Common myeloid progenitor, CD34-positive (primary cell): ENCODE results near the gene PTP4A1.
"Not testable (repeated sequence)": the region's sequence is repeated elsewhere in the genome, so short reads cannot be mapped to it uniquely, and the experiment has no call there.

Experiments
- CTCF ChIA-PET: fragments of 350-600 bp; sonication (Branson Sonifier 250); formaldehyde crosslinking; loops from one replicate; lab custom pipeline; 2021; ENCODE audit warnings: antibody characterized with exemption; lab: Charles Lee
- POLR2A ChIA-PET: fragments of 350-600 bp; sonication (Branson Sonifier 250); formaldehyde crosslinking; loops from one replicate; lab custom pipeline; 2021; ENCODE audit warnings: antibody characterized with exemption; lab: Charles Lee
- DNase-seq, 3 donors: peaks; one replicate each; pipeline versions ENCODE4 v3.0.0 to v3.0.0-alpha.2; 2013
- H3K27ac ChIP-seq, 2 experiments: 1 replicate in 1 of 2; 2 replicates in 1 of 2; pipeline ENCODE4 v1.7.0; 2013; ENCODE audit warnings: inconsistent platforms in 2 of 2, low read length in 2 of 2, mild to moderate bottlenecking in 2 of 2, low read depth in 1 of 2, moderate library complexity in 1 of 2; ENCODE audit not compliant: severe bottlenecking in 2 of 2, insufficient read depth in 1 of 2, poor library complexity in 1 of 2
- H3K27me3 ChIP-seq, 5 experiments: replicated peaks in 2 of 5; 1 replicate in 3 of 5; 2 replicates in 2 of 5; pipeline versions ENCODE4 v1.6.1 to v1.7.0; 2013; ENCODE audit warnings: low read length in 4 of 5, mild to moderate bottlenecking in 2 of 5, moderate library complexity in 2 of 5, inconsistent platforms in 1 of 5; ENCODE audit not compliant: insufficient read depth in 5 of 5, control insufficient read depth in 4 of 5
- H3K36me3 ChIP-seq, 4 experiments: 1 replicate in 2 of 4; 2 replicates in 2 of 4; pipeline versions ENCODE4 v1.6.1 to v1.7.0; 2013; ENCODE audit warnings: low read length in 3 of 4, control low read depth in 1 of 4, mild to moderate bottlenecking in 1 of 4; ENCODE audit not compliant: control insufficient read depth in 4 of 4, insufficient read depth in 4 of 4
- H3K4me1 ChIP-seq, 4 experiments: 1 replicate in 3 of 4; 2 replicates in 1 of 4; pipeline versions ENCODE4 v1.6.1 to v1.7.1; 2013; ENCODE audit warnings: low read length in 3 of 4, mild to moderate bottlenecking in 3 of 4, control low read depth in 1 of 4, inconsistent platforms in 1 of 4, moderate library complexity in 1 of 4; ENCODE audit not compliant: control insufficient read depth in 4 of 4, insufficient read depth in 4 of 4; ENCODE audit errors: control extremely low read depth in 1 of 4
- H3K4me3 ChIP-seq, 7 experiments: 1 replicate in 4 of 7; 2 replicates in 3 of 7; pipeline versions ENCODE4 v1.5.1 to v1.7.0; 2013; ENCODE audit warnings: mild to moderate bottlenecking in 7 of 7, low read length in 6 of 7, moderate library complexity in 6 of 7, inconsistent platforms in 2 of 7, low read depth in 2 of 7, control low read depth in 1 of 7; ENCODE audit not compliant: insufficient read depth in 4 of 7, control insufficient read depth in 1 of 7; ENCODE audit errors: extremely low read depth in 1 of 7
- H3K9me3 ChIP-seq, 5 experiments: 1 replicate in 4 of 5; 2 replicates in 1 of 5; pipeline versions ENCODE4 v1.6.1 to v1.7.1; 2013; ENCODE audit warnings: low read length in 4 of 5, mild to moderate bottlenecking in 2 of 5, inconsistent platforms in 1 of 5, low read depth in 1 of 5, moderate library complexity in 1 of 5; ENCODE audit not compliant: control insufficient read depth in 4 of 5, insufficient read depth in 2 of 5; ENCODE audit errors: control extremely low read depth in 1 of 5
- WGBS: methylation state at CpG from one replicate; pipeline ENCODE4 v1.1.5; 2013; ENCODE audit not compliant: insufficient coverage; 5-methylcytosine and 5-hydroxymethylcytosine counted together

Gene PTP4A1

GRCh38 chr6:63580704-63580961 lies 8.4 kb downstream of the PTP4A1 start:
- WGBS, result no CpG with 5 or more reads among the region's 3 CpGs
- ChIA-PET POLR2A (no interaction called here), CTCF (no interaction called here)
- Histone ChIP-seq H3K27ac (no peak overlapping the region), H3K4me1 (no peaks in the 10 kb centered on the region), H3K27me3 (no peaks in the 10 kb centered on the region), H3K36me3 (peaks cover 14 to 50% (median 33%) of the 10 kb centered on the region in 4 experiments), H3K9me3 (no peaks in the 10 kb centered on the region), H3K4me3 (no peak overlapping the region)
- no peak for DNase-seq

DNA sequence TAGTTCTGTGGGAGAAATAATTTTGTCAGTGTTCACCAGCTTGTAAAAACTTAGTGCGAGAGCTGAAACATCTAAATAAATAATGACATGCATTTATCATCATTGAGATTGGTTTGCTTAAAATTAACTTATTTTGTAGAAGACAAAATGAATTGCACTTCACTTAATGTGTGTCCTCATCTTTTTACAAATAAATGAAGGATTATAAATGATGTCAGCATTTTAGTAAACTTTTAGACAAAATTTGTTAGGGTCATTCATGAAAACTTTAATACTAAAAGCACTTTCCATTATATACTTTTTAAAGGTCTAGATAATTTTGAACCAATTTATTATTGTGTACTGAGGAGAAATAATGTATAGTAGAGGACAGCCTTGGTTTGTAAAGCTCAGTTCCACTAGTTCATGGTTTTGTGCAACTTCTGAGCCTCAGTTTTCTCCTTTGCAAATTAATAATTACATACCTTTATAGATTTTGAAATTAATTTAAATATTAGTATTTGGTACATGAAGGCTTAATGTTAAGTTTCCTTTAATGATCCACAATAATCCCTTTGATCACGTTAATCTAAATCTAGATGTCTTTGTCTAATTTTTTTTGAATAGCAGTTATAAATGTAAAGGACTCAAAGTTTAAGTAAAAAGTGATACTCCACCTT lies 9.2 kb downstream of the PTP4A1 start:
- peaks cover 14 to 48% (median 29%) of the 10 kb centered on the region in 4 experiments for H3K36me3 ChIP-seq
- no CpG with 5 or more reads among the region's 2 CpGs for WGBS

DNA sequence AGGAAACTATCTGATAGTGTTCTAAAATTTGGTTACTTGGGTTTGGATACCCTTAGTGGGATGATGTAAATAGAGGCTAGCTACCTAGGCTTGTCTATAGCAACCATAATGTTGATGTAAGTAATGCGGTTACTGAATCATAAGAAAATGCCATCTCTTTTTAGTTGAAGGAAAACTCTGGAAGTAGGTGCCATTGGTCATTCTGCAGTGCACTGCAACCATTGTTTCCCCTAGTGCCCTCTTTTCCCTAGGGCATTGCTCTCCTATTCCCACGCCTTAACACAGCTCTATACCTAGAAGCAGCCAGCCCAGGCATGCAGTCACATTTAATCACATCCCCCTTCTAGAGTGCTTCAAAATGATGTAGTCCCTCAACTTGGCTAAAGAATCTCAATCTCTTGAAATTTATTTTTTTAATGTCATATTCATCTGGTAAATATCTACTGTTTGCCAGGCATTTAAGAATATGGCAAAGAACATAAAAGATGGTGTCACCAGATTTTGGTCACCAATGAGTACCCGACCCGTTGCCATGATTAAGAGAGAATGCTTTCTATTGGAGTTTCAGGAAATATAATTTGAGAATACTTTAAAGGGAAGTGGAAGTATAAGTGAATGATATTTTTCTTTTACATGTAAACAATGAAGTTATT lies 10.4 kb downstream of the PTP4A1 start:
- Histone ChIP-seq H3K27me3 (no peaks in the 10 kb centered on the region), H3K27ac (no peak overlapping the region), H3K4me1 (no peaks in the 10 kb centered on the region), H3K36me3 (peaks cover 8 to 37% (median 24%) of the 10 kb centered on the region in 4 experiments), H3K9me3 (no peaks in the 10 kb centered on the region), H3K4me3 (no peak overlapping the region)
- WGBS, result 94% methylated on average over 3 of the region's 4 CpGs
- ChIA-PET POLR2A (no interaction called here), CTCF (interaction anchor here (1.7 kb wide), 1 partner anchor 16 kb away, joined by 4 read pairs; no protein-coding TSS in a partner anchor)
- no peak for DNase-seq

More for the DNA sequence above, 9.2 kb downstream of the PTP4A1 start:
- Histone ChIP-seq H3K4me1 (no peaks in the 10 kb centered on the region), H3K9me3 (no peaks in the 10 kb centered on the region), H3K4me3 (no peak overlapping the region), H3K27me3 (no peaks in the 10 kb centered on the region), H3K27ac (no peak overlapping the region)
- DNase-seq, result no peak
- POLR2A ChIA-PET, result no interaction called here
- CTCF ChIA-PET, result no interaction called here

DNA sequence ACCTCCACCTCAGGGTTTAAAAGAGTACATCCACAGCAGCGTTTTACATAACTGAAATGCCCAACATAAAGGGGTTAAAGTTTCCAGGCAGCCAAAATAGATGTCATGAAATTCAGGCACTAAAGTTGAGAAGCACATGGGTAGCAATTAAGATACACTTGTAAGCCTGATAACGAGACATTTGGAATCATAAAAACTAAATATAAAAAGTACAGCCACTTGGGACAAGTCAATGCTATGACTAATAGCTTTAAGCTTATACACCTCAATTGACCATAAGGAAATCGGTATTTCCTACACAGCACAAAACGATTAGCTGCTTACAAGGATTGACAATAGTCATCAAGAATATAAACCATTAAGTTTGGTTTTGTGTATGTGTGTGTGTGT lies 11.8 kb downstream of the PTP4A1 start:
- Histone ChIP-seq H3K36me3 (peaks cover 8 to 26% (median 16%) of the 10 kb centered on the region in 4 experiments), H3K27ac (no peak overlapping the region), H3K9me3 (no peaks in the 10 kb centered on the region), H3K27me3 (no peaks in the 10 kb centered on the region), H3K4me1 (no peaks in the 10 kb centered on the region), H3K4me3 (no peak overlapping the region)
- CTCF ChIA-PET, result interaction anchor here (1.2 to 1.7 kb wide), 3 partner anchors 10 to 232 kb away, joined by 3 to 4 read pairs (median 4); no protein-coding TSS in a partner anchor
- POLR2A ChIA-PET, result interaction anchor here (0.6 kb wide), 1 partner anchor 13 kb away, joined by 4 read pairs; no protein-coding TSS in a partner anchor
- no peak for DNase-seq
- no CpG with 5 or more reads among the region's 4 CpGs for WGBS

DNA sequence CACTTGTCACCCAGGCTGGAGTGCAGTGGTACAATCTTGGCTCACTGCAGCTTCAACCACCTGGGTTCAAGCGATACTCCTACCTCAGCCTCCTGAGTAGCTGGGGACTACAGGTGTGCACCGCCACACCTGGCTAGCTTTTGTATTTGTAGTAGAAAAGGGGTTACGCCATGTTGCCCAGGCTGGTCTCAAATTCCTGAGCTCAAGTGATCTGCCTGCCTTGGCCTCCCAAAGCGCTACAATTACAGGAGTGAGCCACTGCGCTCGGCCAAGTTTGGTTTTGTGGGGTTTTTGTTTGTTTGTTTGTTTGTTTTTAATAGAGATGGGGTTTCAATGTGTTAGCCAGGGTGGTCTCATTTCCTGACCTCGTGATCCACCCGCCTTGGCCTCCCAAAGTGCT lies 12.3 kb downstream of the PTP4A1 start:
- ChIA-PET CTCF (interaction anchor here (1.2 to 1.4 kb wide), 2 partner anchors 10 to 232 kb away, joined by 3 to 4 read pairs; no protein-coding TSS in a partner anchor), POLR2A (no interaction called here)
- DNase-seq, result no peak
- Histone ChIP-seq H3K4me3 (no peak overlapping the region), H3K9me3 (no peaks in the 10 kb centered on the region), H3K36me3 (peaks cover 8 to 21% (median 13%) of the 10 kb centered on the region in 4 experiments), H3K27me3 (no peaks in the 10 kb centered on the region), H3K27ac (no peak overlapping the region), H3K4me1 (no peaks in the 10 kb centered on the region)
- WGBS, result 100% methylated on average over 1 of the region's 8 CpGs

- POLR2A ChIA-PET, H3K4me1 ChIP-seq, H3K27me3 ChIP-seq, H3K27ac ChIP-seq, H3K9me3 ChIP-seq, DNase-seq, H3K4me3 ChIP-seq: not testable (repeated sequence)
- H3K36me3 ChIP-seq, result peaks cover 2 to 10% (median 5%) of the 10 kb centered on the region in 4 experiments
- no CpG with 5 or more reads among the region's 2 CpGs for WGBS
- CTCF ChIA-PET, result interaction anchor here (1.0 to 2.4 kb wide), 2 partner anchors 12 kb away, joined by 4 to 9 read pairs; no protein-coding TSS in a partner anchor
These were observed 13.4 kb downstream of the PTP4A1 start for GRCh38 chr6:63585652-63586051.

DNA sequence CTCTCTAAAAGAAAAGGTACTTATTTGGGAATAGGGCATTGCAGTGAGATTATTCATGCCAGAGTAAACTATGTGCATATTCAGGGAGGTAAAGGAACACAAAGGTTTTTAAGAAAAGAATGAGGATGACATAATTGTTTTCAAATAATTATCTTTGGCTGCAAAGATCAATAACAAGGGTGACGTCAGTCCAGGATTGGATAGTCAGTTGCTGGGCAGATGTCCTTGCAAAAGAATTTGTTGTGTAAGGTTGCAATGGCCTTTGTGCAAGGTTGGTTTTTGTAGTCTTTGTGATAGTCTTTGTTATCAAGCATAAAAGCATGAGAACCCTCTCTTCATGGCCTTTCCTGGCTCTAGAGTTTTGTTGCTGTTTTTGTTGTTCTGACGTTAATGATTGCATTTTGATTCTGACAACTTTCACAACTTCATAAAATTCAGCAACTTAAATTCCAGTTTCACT lies 17.7 kb downstream of the PTP4A1 start:
- no peak for DNase-seq
- ChIA-PET CTCF (no interaction called here), POLR2A (no interaction called here)
- Histone ChIP-seq H3K27me3 (no peaks in the 10 kb centered on the region), H3K4me3 (no peak overlapping the region), H3K9me3 (no peaks in the 10 kb centered on the region), H3K36me3 (no peaks in the 10 kb centered on the region), H3K4me1 (no peaks in the 10 kb centered on the region), H3K27ac (no peak overlapping the region)
- WGBS, result 100% methylated on average over 1 of the region's 2 CpGs
